ENCODE results near the gene FUZ.

DNA sequence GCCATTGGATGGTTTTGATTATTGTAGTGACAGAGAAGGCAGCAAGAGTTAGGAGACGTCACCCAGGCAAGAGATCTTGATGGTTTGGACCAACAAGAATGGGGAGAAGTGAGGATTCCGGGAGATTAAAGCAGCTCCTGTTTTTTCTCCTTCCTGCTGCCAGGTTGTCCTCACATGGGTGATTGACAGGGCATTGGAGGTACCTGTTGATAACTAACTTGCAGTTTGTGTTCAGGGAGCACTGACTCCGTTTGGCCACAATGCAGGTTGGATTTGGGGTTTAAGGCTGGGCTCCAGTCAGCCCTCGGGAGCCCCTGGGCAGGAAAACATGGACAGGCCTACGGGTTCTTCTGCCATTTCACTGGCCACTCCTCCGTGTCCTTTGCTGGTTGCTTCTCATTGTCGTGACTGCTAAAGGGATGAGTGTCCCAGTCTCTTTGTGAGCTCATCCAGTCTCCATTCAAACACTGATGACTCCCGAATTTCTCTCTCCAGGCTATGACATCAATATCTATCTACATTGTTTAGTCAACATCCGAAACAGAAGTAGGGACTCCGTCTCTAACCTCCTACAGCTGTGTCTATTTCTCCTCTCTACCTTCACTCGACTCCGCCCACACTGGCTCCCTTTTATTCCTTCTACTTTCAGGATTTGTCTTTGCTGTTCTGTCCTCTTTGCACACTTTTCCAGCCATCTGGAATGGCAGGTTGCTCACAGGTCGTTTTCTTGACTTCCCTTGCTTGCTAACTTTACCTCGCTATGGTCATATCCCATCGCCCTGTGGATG lies 36.5 kb upstream of the FUZ start:
- TF ChIP-seq, protein P1, sequence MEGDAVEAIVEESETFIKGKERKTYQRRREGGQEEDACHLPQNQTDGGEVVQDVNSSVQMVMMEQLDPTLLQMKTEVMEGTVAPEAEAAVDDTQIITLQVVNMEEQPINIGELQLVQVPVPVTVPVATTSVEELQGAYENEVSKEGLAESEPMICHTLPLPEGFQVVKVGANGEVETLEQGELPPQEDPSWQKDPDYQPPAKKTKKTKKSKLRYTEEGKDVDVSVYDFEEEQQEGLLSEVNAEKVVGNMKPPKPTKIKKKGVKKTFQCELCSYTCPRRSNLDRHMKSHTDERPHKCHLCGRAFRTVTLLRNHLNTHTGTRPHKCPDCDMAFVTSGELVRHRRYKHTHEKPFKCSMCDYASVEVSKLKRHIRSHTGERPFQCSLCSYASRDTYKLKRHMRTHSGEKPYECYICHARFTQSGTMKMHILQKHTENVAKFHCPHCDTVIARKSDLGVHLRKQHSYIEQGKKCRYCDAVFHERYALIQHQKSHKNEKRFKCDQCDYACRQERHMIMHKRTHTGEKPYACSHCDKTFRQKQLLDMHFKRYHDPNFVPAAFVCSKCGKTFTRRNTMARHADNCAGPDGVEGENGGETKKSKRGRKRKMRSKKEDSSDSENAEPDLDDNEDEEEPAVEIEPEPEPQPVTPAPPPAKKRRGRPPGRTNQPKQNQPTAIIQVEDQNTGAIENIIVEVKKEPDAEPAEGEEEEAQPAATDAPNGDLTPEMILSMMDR (IDR thresholded peaks at IDR 0.05; ENCODE audit: insufficient read depth, low read length, poor library complexity, severe bottlenecking) = no peak
- no peak for TF ChIP-seq EZH2phosphoT487 (conservative IDR thresholded peaks at IDR 0.05; ENCODE audit: low read length)
